Loucy (cell line): ENCODE measurements around the gene CD27.
A peak's percentile ranks its signal among the peaks of the same experiment; 100 is the strongest.

Experiments
- H2AFZ ChIP-seq: fragments of 200-600 bp; sonication (generic); 2 replicates; pipeline ENCODE4 v1.6.0; 2016; ENCODE audit warnings: antibody characterized with exemption, mild to moderate bottlenecking, low read length, moderate library complexity
- H3F3A ChIP-seq: fragments of 200-600 bp; 2 replicates; pipeline ENCODE4 v1.6.0; 2016; ENCODE audit warnings: antibody characterized with exemption, low read depth, mild to moderate bottlenecking
- H3K27me3 ChIP-seq: fragments of 200-600 bp; sonication (generic); 2 replicates; pipeline ENCODE4 v1.6.1; 2014; ENCODE audit warnings: low read length, mild to moderate bottlenecking; ENCODE audit not compliant: insufficient read depth, poor library complexity, severe bottlenecking
- H3K36me3 ChIP-seq: fragments of 200-600 bp; sonication (generic); 2 replicates; pipeline ENCODE4 v1.6.1; 2016; ENCODE audit warnings: low read length; ENCODE audit not compliant: insufficient read depth
- H3K4me1 ChIP-seq: fragments of 200-600 bp; sonication (generic); 2 replicates; pipeline ENCODE4 v1.5.1; 2014; ENCODE audit warnings: low read length, mild to moderate bottlenecking; ENCODE audit not compliant: insufficient read depth, poor library complexity, severe bottlenecking
- H3K4me2 ChIP-seq: fragments of 200-600 bp; sonication (generic); 2 replicates; pipeline ENCODE4 v1.6.0; 2014; ENCODE audit warnings: antibody characterized with exemption, low read length, low read depth, mild to moderate bottlenecking; ENCODE audit not compliant: poor library complexity, severe bottlenecking
- H3K4me3 ChIP-seq: fragments of 200-600 bp; sonication (generic); 2 replicates; pipeline ENCODE4 v1.5.1; 2014; ENCODE audit warnings: low read length, mild to moderate bottlenecking, mixed read lengths; ENCODE audit not compliant: poor library complexity, severe bottlenecking
- H3K79me2 ChIP-seq: fragments of 200-600 bp; sonication (generic); 2 replicates; pipeline ENCODE4 v1.6.1; 2014; ENCODE audit warnings: low read length; ENCODE audit not compliant: insufficient read depth
- H3K9ac ChIP-seq: fragments of 200-600 bp; sonication (generic); 2 replicates; pipeline ENCODE4 v1.6.0; 2014; ENCODE audit warnings: mild to moderate bottlenecking, low read depth, low read length, moderate library complexity; ENCODE audit not compliant: poor library complexity, severe bottlenecking
- H3K9me2 ChIP-seq: fragments of 200-600 bp; sonication (generic); replicated peaks from 2 replicates; pipeline ENCODE4 v1.6.1; 2016; ENCODE audit warnings: low read depth, low read length, mixed read lengths
- H3K9me3 ChIP-seq: fragments of 200-600 bp; sonication (generic); 2 replicates; pipeline ENCODE4 v1.6.1; 2014; ENCODE audit warnings: mild to moderate bottlenecking, antibody characterized with exemption, low read length, low read depth; ENCODE audit not compliant: insufficient read depth
- H4K20me1 ChIP-seq: fragments of 200-600 bp; sonication (generic); 2 replicates; pipeline ENCODE4 v1.6.0; 2014; ENCODE audit warnings: antibody characterized with exemption, low read length, mild to moderate bottlenecking; ENCODE audit not compliant: insufficient read depth, poor library complexity, severe bottlenecking
- EZH2phosphoT487 ChIP-seq: fragments of 200-600 bp; IDR thresholded peaks from 2 replicates; pipeline ENCODE4 v1.6.1; 2018; ENCODE audit warnings: antibody characterized with exemption, mild to moderate bottlenecking, moderate library complexity, borderline replicate concordance
- TF ChIP-seq, protein P1 (sequence below): fragments of 200-600 bp; sonication (generic); conservative IDR thresholded peaks from 2 replicates; pipeline ENCODE4 v1.5.1; 2014; ENCODE audit warnings: mild to moderate bottlenecking, antibody characterized with exemption, low read length

CD27 gene

DNA sequence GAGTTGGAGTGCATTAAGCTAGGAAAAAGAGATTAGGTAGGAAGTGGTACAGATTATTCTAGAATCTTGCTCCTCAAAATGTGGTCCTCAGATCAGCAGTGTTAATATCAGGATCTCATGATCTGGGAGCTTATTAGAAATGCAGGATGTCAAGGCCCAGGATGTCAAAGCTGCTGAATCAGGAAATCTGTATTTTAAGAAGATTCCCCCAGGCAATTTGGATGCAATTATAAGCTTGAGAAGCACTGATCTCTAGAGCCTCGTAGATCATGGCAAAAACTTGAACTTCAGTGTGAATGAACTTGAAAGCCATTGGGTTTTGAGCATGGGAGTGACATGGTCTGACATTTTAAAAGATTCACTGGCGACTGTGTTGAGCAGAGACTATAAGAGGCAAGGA lies 55.7 kb downstream of the CD27 start:
- no peak for TF ChIP-seq EZH2phosphoT487
- TF ChIP-seq, protein P1, sequence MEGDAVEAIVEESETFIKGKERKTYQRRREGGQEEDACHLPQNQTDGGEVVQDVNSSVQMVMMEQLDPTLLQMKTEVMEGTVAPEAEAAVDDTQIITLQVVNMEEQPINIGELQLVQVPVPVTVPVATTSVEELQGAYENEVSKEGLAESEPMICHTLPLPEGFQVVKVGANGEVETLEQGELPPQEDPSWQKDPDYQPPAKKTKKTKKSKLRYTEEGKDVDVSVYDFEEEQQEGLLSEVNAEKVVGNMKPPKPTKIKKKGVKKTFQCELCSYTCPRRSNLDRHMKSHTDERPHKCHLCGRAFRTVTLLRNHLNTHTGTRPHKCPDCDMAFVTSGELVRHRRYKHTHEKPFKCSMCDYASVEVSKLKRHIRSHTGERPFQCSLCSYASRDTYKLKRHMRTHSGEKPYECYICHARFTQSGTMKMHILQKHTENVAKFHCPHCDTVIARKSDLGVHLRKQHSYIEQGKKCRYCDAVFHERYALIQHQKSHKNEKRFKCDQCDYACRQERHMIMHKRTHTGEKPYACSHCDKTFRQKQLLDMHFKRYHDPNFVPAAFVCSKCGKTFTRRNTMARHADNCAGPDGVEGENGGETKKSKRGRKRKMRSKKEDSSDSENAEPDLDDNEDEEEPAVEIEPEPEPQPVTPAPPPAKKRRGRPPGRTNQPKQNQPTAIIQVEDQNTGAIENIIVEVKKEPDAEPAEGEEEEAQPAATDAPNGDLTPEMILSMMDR: no peak
- Histone ChIP-seq H3F3A (no peaks in the 10 kb centered on the region), H3K36me3 (peaks cover 23% of the 10 kb centered on the region; the same call in 1 of the 2 replicates), H3K4me3 (no peak overlapping the region), H3K27me3 (no peaks in the 10 kb centered on the region), H3K9me2 (no peaks in the 10 kb centered on the region), H3K9ac (peak overlapping the region; percentile 9), H3K4me1 (peaks cover 43% of the 10 kb centered on the region), H3K4me2 (no peak overlapping the region), H3K79me2 (peaks cover 95% of the 10 kb centered on the region), H4K20me1 (peaks cover 10% of the 10 kb centered on the region), H2AFZ (no peak overlapping the region), H3K9me3 (no peaks in the 10 kb centered on the region)
